HepG2 (cell line): ENCODE results near the gene LYSMD1. TPM values are rescaled to one million over a fixed set of nuclear protein-coding genes. Genes with fewer than 3 reads are reported as not detected.

Source experiments
- ATAC-seq: fragments of 200-7000 bp; cut with Tn5 transposase; 3 replicates; pipeline ENCODE4 v1.9.1; 2020; ENCODE audit warnings: mild to moderate bottlenecking, moderate library complexity
- BruUV-seq: library from RNA; stranded (reverse); fragments of 400-500 nt; replicated peaks from 2 replicates; lab custom pipeline; 2021; lab: Mats Ljungman, UMichigan
- CTCF ChIA-PET: fragments of 300-600 bp; formaldehyde crosslinking; extraction: SDS; loops from one replicate; lab custom pipeline; 2021; ENCODE audit warnings: low total read pairs, inconsistent platforms, low intra/inter-chr PET ratio; lab: Yijun Ruan, JAX
- POLR2A ChIA-PET: fragments of 350-600 bp; sonication (Branson Sonifier 250); formaldehyde crosslinking; loops from one replicate; lab custom pipeline; 2020; ENCODE audit warnings: antibody characterized with exemption, inconsistent platforms; lab: Yijun Ruan, JAX
- DNase-seq: peaks from one replicate; pipeline ENCODE4 v3.0.0-alpha.2; 2015; ENCODE audit warnings: low spot score
- FAIRE-seq: peaks from 3 replicates; lab custom pipeline; 2011; peaks lifted over from hg19 to GRCh38; lab: Jason Lieb, UNC
- H2AFZ ChIP-seq: one replicate; pipeline ENCODE4 v1.6.1; 2011; ENCODE audit warnings: low read length, inconsistent platforms
- H3K27ac ChIP-seq: fragments of 300-600 bp; 3 replicates; pipeline ENCODE4 v1.8.0; 2011; ENCODE audit warnings: mixed run types, mild to moderate bottlenecking, mixed read lengths, low read length, inconsistent platforms; ENCODE audit not compliant: insufficient read depth; ENCODE audit errors: extremely low read length
- H3K27me3 ChIP-seq, 2 experiments: fragments of 200-600 bp in 1 of 2; 2 replicates in 1 of 2; 3 replicates in 1 of 2; pipeline versions ENCODE4 v1.6.0 to v1.8.0; 2011; ENCODE audit warnings: low read length in 2 of 2, mild to moderate bottlenecking in 2 of 2, moderate library complexity in 2 of 2, inconsistent platforms in 1 of 2; ENCODE audit not compliant: insufficient read depth in 2 of 2, control insufficient read depth in 1 of 2
- H3K36me3 ChIP-seq, 2 experiments: fragments of 200-600 bp in 1 of 2; replicated peaks in 1 of 2; 2 replicates in 1 of 2; 3 replicates in 1 of 2; pipeline versions ENCODE4 v1.5.1 to v1.8.0; 2011; ENCODE audit warnings: low read length in 2 of 2, inconsistent platforms in 1 of 2; ENCODE audit not compliant: insufficient read depth in 2 of 2, control insufficient read depth in 1 of 2
- H3K4me1 ChIP-seq: 2 replicates; pipeline ENCODE4 v1.5.1; 2012; ENCODE audit warnings: low read length, inconsistent platforms; ENCODE audit not compliant: insufficient read depth
- H3K4me2 ChIP-seq: 2 replicates; pipeline ENCODE4 v1.6.0; 2011; ENCODE audit warnings: low read depth, low read length, inconsistent platforms
- H3K4me3 ChIP-seq, 3 experiments: fragments of 200-600 bp in 1 of 3; sonication (generic), shearing (Covaris generic) in 1 of 3; replicated peaks in 1 of 3; 2 replicates each; pipeline ENCODE4 v1.5.1; 2011 to 2016; ENCODE audit warnings: low read length in 3 of 3, inconsistent platforms in 2 of 3, low read depth in 2 of 3, mild to moderate bottlenecking in 2 of 3, control low read depth in 1 of 3, mixed read lengths in 1 of 3; ENCODE audit not compliant: insufficient read depth in 1 of 3
- H3K79me2 ChIP-seq: one replicate; pipeline ENCODE4 v1.6.1; 2011; ENCODE audit warnings: low read length, inconsistent platforms; ENCODE audit not compliant: insufficient read depth
- H3K9ac ChIP-seq: 2 replicates; pipeline ENCODE4 v1.6.0; 2011; ENCODE audit warnings: mild to moderate bottlenecking, low read depth, low read length, inconsistent platforms; ENCODE audit not compliant: insufficient read depth
- H3K9me3 ChIP-seq: 2 replicates; pipeline ENCODE4 v1.5.1; 2012; ENCODE audit warnings: mild to moderate bottlenecking, low read length
- H4K20me1 ChIP-seq: 2 replicates; pipeline ENCODE4 v1.6.0; 2011; ENCODE audit warnings: inconsistent platforms, mild to moderate bottlenecking, low read length, moderate library complexity; ENCODE audit not compliant: insufficient read depth
- EP300 ChIP-seq, 3 experiments: sonication (generic) in 1 of 3; formaldehyde crosslinking in 1 of 3; IDR thresholded peaks; 2 replicates each; pipeline versions ENCODE4 v1.5.1 to v1.6.1; 2011 to 2020; ENCODE audit warnings: low read depth in 2 of 3, low read length in 2 of 3, borderline replicate concordance in 1 of 3, improper control_type of control experiment in 1 of 3, mild to moderate bottlenecking in 1 of 3, missing genetic modification reagents in 1 of 3, moderate library complexity in 1 of 3
- HNRNPUL1 ChIP-seq: fragments of 200-400 bp; formaldehyde crosslinking; IDR thresholded peaks from 2 replicates; pipeline ENCODE4 v1.6.1; 2017; ENCODE audit warnings: low read depth, mild to moderate bottlenecking, low read length, moderate library complexity
- NKX3-1 ChIP-seq: sonication (generic); formaldehyde crosslinking; IDR thresholded peaks from 2 replicates; pipeline ENCODE4 v1.5.0; 2020; ENCODE audit warnings: missing genetic modification reagents
- NPAS2 ChIP-seq: sonication (generic); formaldehyde crosslinking; IDR thresholded peaks from 2 replicates; pipeline ENCODE4 v1.8.0; 2022; ENCODE audit warnings: mild to moderate bottlenecking, missing genetic modification reagents, borderline replicate concordance
- RNF2 ChIP-seq: fragments of 450-650 bp; conservative IDR thresholded peaks from 2 replicates; pipeline ENCODE4 v1.6.1; 2016; ENCODE audit warnings: low read depth
- SALL1 ChIP-seq: sonication (generic); formaldehyde crosslinking; IDR thresholded peaks from 2 replicates; pipeline ENCODE4 v1.8.0; 2022; ENCODE audit warnings: mild to moderate bottlenecking, missing genetic modification reagents
- SNRNP70 ChIP-seq: fragments of 200-400 bp; formaldehyde crosslinking; IDR thresholded peaks from 2 replicates; pipeline ENCODE4 v1.6.1; 2017; ENCODE audit warnings: mild to moderate bottlenecking, low read depth, low read length, moderate library complexity
- SOX13 ChIP-seq, 3 experiments: fragments of 450-650 bp in 1 of 3; sonication (generic) in 1 of 3; formaldehyde crosslinking in 1 of 3; IDR thresholded peaks in 2 of 3; conservative IDR thresholded peaks in 1 of 3; 2 replicates each; pipeline versions ENCODE4 v1.5.0 to v1.6.1; 2016 to 2020; ENCODE audit warnings: antibody characterized with exemption in 1 of 3, mild to moderate bottlenecking in 1 of 3, missing compliant biosample characterization in 1 of 3, missing genetic modification reagents in 1 of 3, moderate library complexity in 1 of 3
- SYNCRIP ChIP-seq: fragments of 200-400 bp; formaldehyde crosslinking; IDR thresholded peaks from 2 replicates; pipeline ENCODE4 v1.6.1; 2018; ENCODE audit warnings: mild to moderate bottlenecking, low read depth, low read length; ENCODE audit not compliant: insufficient read depth
- ZNF275 ChIP-seq: sonication (generic); formaldehyde crosslinking; IDR thresholded peaks from 2 replicates; pipeline ENCODE4 v1.8.0; 2022; ENCODE audit warnings: missing genetic modification reagents, mild to moderate bottlenecking, inconsistent platforms, borderline replicate concordance
- ZNF326 ChIP-seq: sonication (generic); formaldehyde crosslinking; IDR thresholded peaks from 2 replicates; pipeline ENCODE4 v1.4.0; 2020; ENCODE audit warnings: missing genetic modification reagents, borderline replicate concordance
- ZNF343 ChIP-seq: sonication (generic); formaldehyde crosslinking; IDR thresholded peaks from 2 replicates; pipeline ENCODE4 v1.4.0; 2020; ENCODE audit warnings: mild to moderate bottlenecking, missing genetic modification reagents
- ZSCAN22 ChIP-seq: sonication (generic); formaldehyde crosslinking; IDR thresholded peaks from 2 replicates; pipeline ENCODE4 v1.4.0; 2020; ENCODE audit warnings: mild to moderate bottlenecking, missing genetic modification reagents
- WGBS: methylation state at CpG from one replicate; pipeline ENCODE4 v1.1.6; 2017; ENCODE audit warnings: low lambda C conversion rate; 5-methylcytosine and 5-hydroxymethylcytosine counted together
- in situ Hi-C: cut with HindIII; loops from 2 replicates; pipeline ENCODE4 v1.10.0; 2017; ENCODE audit warnings: low pct_unique_long_range_greater_than_20kb; ENCODE audit not compliant: extremely low pct_ligation_motif_present
- intact Hi-C: fragments of 100-400 bp; cut with micrococcal nuclease; formaldehyde crosslinking; loops from one replicate; pipeline ENCODE4 v1.10.0; 2022; ENCODE audit not compliant: unreplicated experiment
- polyA plus RNA-seq, 8 experiments: library from polyadenylated mRNA; depleted of rRNA in 3 of 8; stranded (reverse) in 7 of 8; unstranded in 1 of 8; fragments of >200 nt; fragmentation: Illumina TruSeq in 4 of 8; extraction: Trizol in 4 of 8; gene quantifications; 2 replicates each; pipeline versions ENCODE4 v1.2.1 to v1.2.3, GENCODE V29; 2011 to 2016; ENCODE audit warnings: low read depth in 4 of 8, missing spikeins in 1 of 8, mixed read lengths in 1 of 8; ENCODE audit not compliant: insufficient read depth in 1 of 8
- total RNA-seq, 5 experiments: library from RNA; depleted of rRNA; stranded (reverse); fragments of >200 nt; fragmentation: Illumina TruSeq; extraction: Trizol; gene quantifications; 2 replicates each; pipeline ENCODE4 v1.2.3, GENCODE V29; 2016; ENCODE audit warnings: low read depth in 1 of 5
- TF ChIP-seq, protein P1 (sequence below): sonication (generic); formaldehyde crosslinking; IDR thresholded peaks from one replicate; pipeline ENCODE4 v1.5.1; 2020; ENCODE audit warnings: mild to moderate bottlenecking, missing genetic modification reagents; ENCODE audit errors: not compliant biosample characterization

Gene LYSMD1
- total and polyA plus RNA-seq, 2 of the 13 experiments (the other 11 are each of a cell fraction or from before 2014, with no cell fraction given) = 3.8 to 4.8 TPM

GRCh38 chr1:151167116-151167515, 1.4 kb upstream of the LYSMD1 start:
- in situ Hi-C loops = no loop called here
- Histone ChIP-seq H4K20me1 (no peaks in the 10 kb centered on the region), H2AFZ (no peak overlapping the region), H3K27me3 (peaks cover 0 to 5% of the 10 kb centered on the region in 2 experiments; a peak in 2 of 5 replicates), H3K4me2 (peak overlapping the region; percentile 83), H3K4me3 (peak overlapping the region; percentile 91 to 94 (median 93); a peak in 5 of 6 replicates), H3K79me2 (peaks cover 17% of the 10 kb centered on the region), H3K9ac (peak overlapping the region; percentile 93; the same call in 1 of the 2 replicates), H3K4me1 (peaks cover 25% of the 10 kb centered on the region), H3K36me3 (peaks cover 3 to 5% of the 10 kb centered on the region in 2 experiments; a peak in 3 of 5 replicates), H3K27ac (no peak overlapping the region), H3K9me3 (no peaks in the 10 kb centered on the region)
- BruUV-seq = no TSS peak
- ATAC-seq (no peak), DNase-seq (no peak), FAIRE-seq (no peak)
- CTCF ChIA-PET = no interaction called here
- intact Hi-C loops = no loop called here
- 92% methylated on average over 6 of the region's 6 CpGs for WGBS
- POLR2A ChIA-PET = interaction anchor here (1.0 to 2.8 kb wide), 3 partner anchors 23 to 32 kb away, joined by 4 to 14 read pairs (median 5); partner anchors contain the start of gene VPS72
- TF ChIP-seq RNF2 (no peak), SALL1 (CRISPR knock-in tag) (no peak), ZNF275 (CRISPR knock-in tag) (no peak), EP300 (IDR thresholded peaks at IDR 0.05; ENCODE audit: low read depth in 2 of 2, low read length in 2 of 2) (no peak), EP300 (CRISPR knock-in tag; IDR thresholded peaks at IDR 0.05; ENCODE audit: borderline replicate concordance) (no peak), HNRNPUL1 (no peak), ZNF343 (CRISPR knock-in tag) (no peak), NPAS2 (no peak), ZSCAN22 (CRISPR knock-in tag) (no peak), SOX13 (IDR thresholded peaks at IDR 0.05) (no peak), SOX13 (CRISPR knock-in tag; conservative IDR thresholded peaks at IDR 0.05 in 1 of 2, IDR thresholded peaks at IDR 0.05 in 1 of 2) (no peak), NKX3-1 (CRISPR knock-in tag) (no peak), SYNCRIP (no peak), SNRNP70 (no peak), ZNF326 (CRISPR knock-in tag) (no peak)
- TF ChIP-seq, protein P1, sequence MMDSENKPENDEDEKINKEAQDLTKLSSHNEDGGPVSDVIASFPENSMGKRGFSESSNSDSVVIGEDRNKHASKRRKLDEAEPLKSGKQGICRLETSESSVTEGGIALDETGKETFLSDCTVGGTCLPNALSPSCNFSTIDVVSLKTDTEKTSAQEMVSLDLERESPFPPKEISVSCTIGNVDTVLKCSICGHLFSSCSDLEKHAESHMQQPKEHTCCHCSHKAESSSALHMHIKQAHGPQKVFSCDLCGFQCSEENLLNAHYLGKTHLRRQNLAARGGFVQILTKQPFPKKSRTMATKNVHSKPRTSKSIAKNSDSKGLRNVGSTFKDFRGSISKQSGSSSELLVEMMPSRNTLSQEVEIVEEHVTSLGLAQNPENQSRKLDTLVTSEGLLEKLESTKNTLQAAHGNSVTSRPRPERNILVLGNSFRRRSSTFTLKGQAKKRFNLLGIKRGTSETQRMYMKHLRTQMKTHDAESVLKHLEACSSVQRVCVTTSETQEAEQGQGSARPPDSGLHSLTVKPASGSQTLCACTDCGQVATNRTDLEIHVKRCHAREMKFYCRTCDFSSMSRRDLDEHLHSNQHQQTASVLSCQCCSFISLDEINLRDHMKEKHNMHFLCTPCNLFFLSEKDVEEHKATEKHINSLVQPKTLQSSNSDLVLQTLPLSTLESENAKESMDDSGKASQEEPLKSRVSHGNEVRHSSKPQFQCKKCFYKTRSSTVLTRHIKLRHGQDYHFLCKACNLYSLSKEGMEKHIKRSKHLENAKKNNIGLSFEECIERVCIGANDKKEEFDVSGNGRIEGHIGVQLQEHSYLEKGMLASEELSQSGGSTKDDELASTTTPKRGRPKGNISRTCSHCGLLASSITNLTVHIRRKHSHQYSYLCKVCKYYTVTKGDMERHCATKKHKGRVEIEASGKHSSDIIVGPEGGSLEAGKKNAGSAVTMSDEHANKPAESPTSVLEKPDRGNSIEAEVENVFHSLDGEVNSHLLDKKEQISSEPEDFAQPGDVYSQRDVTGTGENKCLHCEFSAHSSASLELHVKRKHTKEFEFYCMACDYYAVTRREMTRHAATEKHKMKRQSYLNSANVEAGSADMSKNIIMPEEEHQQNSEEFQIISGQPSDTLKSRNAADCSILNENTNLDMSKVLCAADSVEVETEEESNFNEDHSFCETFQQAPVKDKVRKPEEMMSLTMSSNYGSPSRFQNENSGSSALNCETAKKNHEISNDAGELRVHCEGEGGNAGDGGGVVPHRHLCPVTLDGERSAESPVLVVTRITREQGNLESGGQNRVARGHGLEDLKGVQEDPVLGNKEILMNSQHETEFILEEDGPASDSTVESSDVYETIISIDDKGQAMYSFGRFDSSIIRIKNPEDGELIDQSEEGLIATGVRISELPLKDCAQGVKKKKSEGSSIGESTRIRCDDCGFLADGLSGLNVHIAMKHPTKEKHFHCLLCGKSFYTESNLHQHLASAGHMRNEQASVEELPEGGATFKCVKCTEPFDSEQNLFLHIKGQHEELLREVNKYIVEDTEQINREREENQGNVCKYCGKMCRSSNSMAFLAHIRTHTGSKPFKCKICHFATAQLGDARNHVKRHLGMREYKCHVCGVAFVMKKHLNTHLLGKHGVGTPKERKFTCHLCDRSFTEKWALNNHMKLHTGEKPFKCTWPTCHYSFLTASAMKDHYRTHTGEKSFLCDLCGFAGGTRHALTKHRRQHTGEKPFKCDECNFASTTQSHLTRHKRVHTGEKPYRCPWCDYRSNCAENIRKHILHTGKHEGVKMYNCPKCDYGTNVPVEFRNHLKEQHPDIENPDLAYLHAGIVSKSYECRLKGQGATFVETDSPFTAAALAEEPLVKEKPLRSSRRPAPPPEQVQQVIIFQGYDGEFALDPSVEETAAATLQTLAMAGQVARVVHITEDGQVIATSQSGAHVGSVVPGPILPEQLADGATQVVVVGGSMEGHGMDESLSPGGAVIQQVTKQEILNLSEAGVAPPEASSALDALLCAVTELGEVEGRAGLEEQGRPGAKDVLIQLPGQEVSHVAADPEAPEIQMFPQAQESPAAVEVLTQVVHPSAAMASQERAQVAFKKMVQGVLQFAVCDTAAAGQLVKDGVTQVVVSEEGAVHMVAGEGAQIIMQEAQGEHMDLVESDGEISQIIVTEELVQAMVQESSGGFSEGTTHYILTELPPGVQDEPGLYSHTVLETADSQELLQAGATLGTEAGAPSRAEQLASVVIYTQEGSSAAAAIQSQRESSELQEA = no peak
